WTC11 (cell line): ENCODE results near the gene ZNF277.

Experiments used
- CTCF ChIP-seq: fragments of 200-600 bp; IDR thresholded peaks from 2 replicates; pipeline ENCODE4 v1.8.0; 2022; ENCODE audit warnings: antibody characterized with exemption
- TF ChIP-seq, protein P1 (sequence below): sonication (generic); formaldehyde crosslinking; IDR thresholded peaks from 2 replicates; pipeline ENCODE4 v1.8.0; 2023; ENCODE audit warnings: missing genetic modification reagents

DNA sequence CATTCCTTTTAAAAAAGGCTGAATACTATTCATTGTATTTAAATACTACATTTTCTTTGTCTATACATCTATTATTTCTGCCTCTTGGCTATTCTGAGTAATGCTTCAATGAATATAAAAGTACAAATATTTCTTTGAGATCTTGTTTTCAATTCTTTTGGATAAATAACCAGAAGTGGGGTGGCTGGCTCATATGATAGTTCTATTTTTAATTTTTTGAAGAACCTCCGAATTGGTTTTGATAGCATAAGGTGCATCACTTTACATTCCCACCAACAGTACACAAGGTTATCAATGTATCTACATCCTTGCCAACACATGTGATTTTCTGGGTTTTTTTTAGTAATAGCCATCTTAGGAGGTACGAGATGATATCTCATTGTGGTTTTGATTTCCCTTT lies 72.5 kb downstream of the ZNF277 start:
- no peak for TF ChIP-seq CTCF
- TF ChIP-seq, protein P1, sequence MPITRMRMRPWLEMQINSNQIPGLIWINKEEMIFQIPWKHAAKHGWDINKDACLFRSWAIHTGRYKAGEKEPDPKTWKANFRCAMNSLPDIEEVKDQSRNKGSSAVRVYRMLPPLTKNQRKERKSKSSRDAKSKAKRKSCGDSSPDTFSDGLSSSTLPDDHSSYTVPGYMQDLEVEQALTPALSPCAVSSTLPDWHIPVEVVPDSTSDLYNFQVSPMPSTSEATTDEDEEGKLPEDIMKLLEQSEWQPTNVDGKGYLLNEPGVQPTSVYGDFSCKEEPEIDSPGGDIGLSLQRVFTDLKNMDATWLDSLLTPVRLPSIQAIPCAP (CRISPR knock-in tag), result no peak
